ENCODE results near the gene TBC1D7. TPM values are rescaled to one million over a fixed set of nuclear protein-coding genes. Genes with fewer than 3 reads are reported as not detected.

Gene TBC1D7
- total and polyA plus RNA-seq, 7 experiments from 2014 or later: 11.7 to 34.6 (median 16.9) TPM

DNA sequence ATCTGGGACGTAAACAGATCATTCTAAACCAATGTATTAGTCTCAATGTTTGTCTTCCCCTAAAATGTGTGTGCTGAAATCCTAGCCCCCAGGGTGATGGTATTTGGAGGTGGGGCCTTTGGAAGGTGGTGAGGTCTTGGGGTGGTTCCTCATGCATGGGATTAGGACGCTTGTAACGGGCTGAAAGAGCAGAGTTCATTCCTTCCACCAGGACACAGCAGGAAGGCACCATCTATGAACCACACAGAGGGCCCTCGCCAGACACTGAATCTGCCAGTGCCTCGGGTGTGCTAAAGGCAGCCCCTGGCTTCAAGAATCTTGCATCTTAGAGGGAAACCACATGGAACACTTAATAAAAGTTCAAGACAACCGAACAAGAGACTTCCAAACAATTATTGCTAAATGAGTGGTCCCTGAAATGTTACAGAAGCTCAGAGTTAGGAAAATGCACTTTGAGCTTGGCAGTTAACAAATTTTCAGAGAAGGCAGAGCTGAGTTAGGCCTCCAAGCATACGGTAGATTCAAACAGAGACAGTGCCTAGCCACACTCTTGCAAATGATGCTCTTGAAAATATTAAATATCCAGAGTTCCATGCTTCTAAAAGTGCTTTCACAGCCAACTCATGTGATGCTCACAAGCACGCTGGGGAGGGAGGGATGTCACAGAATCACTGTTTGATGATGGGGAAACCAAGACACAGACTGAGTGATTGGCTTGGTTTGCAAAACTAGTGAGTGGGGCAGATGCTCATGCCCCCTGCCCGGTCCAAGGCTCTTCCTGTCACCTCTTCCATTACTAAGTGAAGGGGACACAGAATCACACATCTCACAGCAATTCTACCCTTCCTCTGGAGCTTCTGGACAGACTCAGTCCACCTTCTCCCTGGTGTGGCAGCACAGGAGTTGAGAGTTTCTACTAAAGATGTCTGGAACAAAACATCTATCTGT lies 27.4 kb downstream of the TBC1D7 start:
- Mint-ChIP-seq H3K4me3 (no peak overlapping the region), H3K27ac (peak overlapping the region in 1 of 9 donors; percentile 47), H3K36me3 (peaks cover 19 to 87% (median 47%) of the 10 kb centered on the region in 5 donors), H3K27me3 (no peaks in the 10 kb centered on the region), H3K9me3 (no peaks in the 10 kb centered on the region), H3K4me1 (peaks cover 0 to 27% (median 8%) of the 10 kb centered on the region in 7 donors)
- Histone ChIP-seq H3K27me3 (ENCODE audit: control insufficient read depth in 2 of 2, insufficient read depth in 2 of 2, low read length in 2 of 2) (no peaks in the 10 kb centered on the region), H3K36me3 (ENCODE audit: control insufficient read depth in 2 of 3, insufficient read depth in 3 of 3, low read length in 3 of 3) (peaks cover 0 to 66% (median 14%) of the 10 kb centered on the region in 3 experiments), H3K4me3 (ENCODE audit: low read length) (no peak overlapping the region), H3K9me3 (ENCODE audit: control insufficient read depth in 2 of 3, low read length in 3 of 3) (no peaks in the 10 kb centered on the region), H3K4me1 (ENCODE audit: control insufficient read depth in 2 of 2, insufficient read depth in 2 of 2, low read length in 2 of 2) (peaks cover 0 to 14% of the 10 kb centered on the region in 2 donors), H3K27ac (ENCODE audit: low read depth, low read length) (no peak overlapping the region)
- DNase-seq: no peak
- ChIA-PET POLR2A (no interaction called here), CTCF (no interaction called here)
- ATAC-seq: no peak
- intact Hi-C loops (cut with micrococcal nuclease): no loop called here

DNA sequence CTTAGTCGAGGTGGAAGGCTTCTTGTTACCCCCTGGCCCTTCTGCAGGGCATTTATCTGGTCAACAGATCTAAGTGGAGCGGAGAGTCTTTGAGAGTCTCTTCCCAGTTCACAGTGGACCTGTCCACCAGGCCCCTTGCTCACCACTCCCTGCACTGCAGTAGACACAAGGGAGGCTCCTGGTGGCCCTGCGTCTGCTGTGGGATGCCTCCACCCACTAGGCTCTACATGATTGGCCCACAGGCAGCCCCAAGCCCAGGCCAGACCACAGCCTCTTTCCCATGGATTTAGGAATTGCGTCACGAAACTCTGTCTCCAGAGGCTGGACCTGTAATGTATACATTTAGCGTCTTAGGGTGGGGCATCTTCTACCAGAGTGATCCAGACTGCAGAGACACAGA lies 28.4 kb downstream of the TBC1D7 start:
- ChIA-PET POLR2A (no interaction called here), CTCF (no interaction called here)
- Mint-ChIP-seq H3K27ac (no peak overlapping the region), H3K4me3 (no peak overlapping the region), H3K4me1 (peaks cover 0 to 27% (median 10%) of the 10 kb centered on the region in 7 donors), H3K36me3 (peaks cover 23 to 89% (median 53%) of the 10 kb centered on the region in 5 donors), H3K9me3 (no peaks in the 10 kb centered on the region), H3K27me3 (no peaks in the 10 kb centered on the region)
- H3K27me3 ChIP-seq (ENCODE audit: control insufficient read depth in 2 of 2, insufficient read depth in 2 of 2, low read length in 2 of 2): no peaks in the 10 kb centered on the region
- ATAC-seq: no peak
- no peak for DNase-seq
- H3K4me1 ChIP-seq (ENCODE audit: control insufficient read depth in 2 of 2, insufficient read depth in 2 of 2, low read length in 2 of 2): peaks cover 0 to 14% of the 10 kb centered on the region in 2 donors
- H3K36me3 ChIP-seq (ENCODE audit: control insufficient read depth in 2 of 3, insufficient read depth in 3 of 3, low read length in 3 of 3): peaks cover 0 to 70% (median 7%) of the 10 kb centered on the region in 3 experiments
- H3K4me3 ChIP-seq (ENCODE audit: low read length): no peak overlapping the region
- H3K9me3 ChIP-seq (ENCODE audit: control insufficient read depth in 2 of 3, low read length in 3 of 3): no peaks in the 10 kb centered on the region
- H3K27ac ChIP-seq (ENCODE audit: low read depth, low read length): no peak overlapping the region
- intact Hi-C loops (cut with micrococcal nuclease): no loop called here

DNA sequence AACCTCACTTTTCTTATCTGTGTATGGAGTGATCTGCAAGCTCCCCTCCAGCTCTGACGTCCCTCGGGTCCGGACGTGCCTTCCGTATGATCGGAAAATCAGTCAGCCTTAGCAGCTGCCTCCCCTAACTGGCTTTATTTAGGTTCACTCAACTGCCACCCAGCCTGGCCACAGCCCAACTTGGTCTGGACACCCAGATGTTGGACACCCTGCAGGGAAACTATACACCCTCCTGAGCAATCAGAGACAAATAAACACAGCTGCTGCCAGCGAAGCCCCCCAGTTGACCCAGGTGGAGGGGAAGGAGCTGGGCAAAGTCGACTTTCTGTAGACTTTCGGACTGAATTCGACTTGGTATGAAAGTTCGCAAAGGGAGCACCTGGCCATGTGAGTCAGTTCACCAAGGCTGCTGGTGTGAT lies 28.9 kb downstream of the TBC1D7 start:
- ATAC-seq (no peak), DNase-seq (no peak)
- Mint-ChIP-seq H3K36me3 (peaks cover 27 to 89% (median 57%) of the 10 kb centered on the region in 5 donors), H3K27me3 (no peaks in the 10 kb centered on the region), H3K4me1 (peaks cover 0 to 22% (median 9%) of the 10 kb centered on the region in 7 donors), H3K27ac (no peak overlapping the region), H3K9me3 (peaks cover 0 to 3% (median 0%) of the 10 kb centered on the region in 11 donors), H3K4me3 (no peak overlapping the region)
- Histone ChIP-seq H3K9me3 (ENCODE audit: control insufficient read depth in 2 of 3, low read length in 3 of 3) (no peaks in the 10 kb centered on the region), H3K4me3 (ENCODE audit: low read length) (no peak overlapping the region), H3K27ac (ENCODE audit: low read depth, low read length) (no peak overlapping the region), H3K27me3 (ENCODE audit: control insufficient read depth in 2 of 2, insufficient read depth in 2 of 2, low read length in 2 of 2) (no peaks in the 10 kb centered on the region), H3K4me1 (ENCODE audit: control insufficient read depth in 2 of 2, insufficient read depth in 2 of 2, low read length in 2 of 2) (peaks cover 0 to 14% of the 10 kb centered on the region in 2 donors), H3K36me3 (ENCODE audit: control insufficient read depth in 2 of 3, insufficient read depth in 3 of 3, low read length in 3 of 3) (peaks cover 0 to 72% (median 2%) of the 10 kb centered on the region in 3 experiments)
- ChIA-PET POLR2A (no interaction called here), CTCF (no interaction called here)
- intact Hi-C loops (cut with micrococcal nuclease): no loop called here

DNA sequence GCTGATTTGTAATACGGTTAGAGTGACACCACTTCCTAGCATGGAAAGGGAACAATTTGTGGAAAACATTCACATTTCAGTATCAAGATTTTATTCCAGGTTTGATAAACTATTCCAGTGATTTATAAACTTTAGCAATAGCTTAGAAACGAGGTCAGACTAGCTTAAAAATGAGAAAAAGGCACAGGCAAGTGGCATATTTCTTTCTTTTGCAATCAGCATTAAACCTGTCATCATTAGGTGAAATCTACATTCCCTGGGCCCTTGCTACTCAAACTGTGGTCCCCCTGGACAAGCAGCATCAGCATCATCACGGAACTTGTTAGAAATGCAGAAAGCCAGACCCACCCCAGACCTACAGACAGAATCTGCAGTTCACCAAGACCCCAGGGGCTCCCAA lies 29.9 kb downstream of the TBC1D7 start:
- DNase-seq: no peak
- peaks cover 0 to 75% (median 0%) of the 10 kb centered on the region in 3 experiments for H3K36me3 ChIP-seq (ENCODE audit: control insufficient read depth in 2 of 3, insufficient read depth in 3 of 3, low read length in 3 of 3)
- Mint-ChIP-seq H3K36me3 (peaks cover 30 to 90% (median 58%) of the 10 kb centered on the region in 5 donors), H3K4me1 (peaks cover 0 to 13% (median 5%) of the 10 kb centered on the region in 7 donors), H3K27me3 (no peaks in the 10 kb centered on the region), H3K9me3 (peaks cover 0 to 3% (median 0%) of the 10 kb centered on the region in 11 donors), H3K4me3 (no peak overlapping the region), H3K27ac (no peak overlapping the region)
- no peak overlapping the region for H3K4me3 ChIP-seq (ENCODE audit: low read length)
- H3K27ac ChIP-seq (ENCODE audit: low read depth, low read length): no peak overlapping the region
- ATAC-seq: no peak
- H3K4me1 ChIP-seq (ENCODE audit: control insufficient read depth in 2 of 2, insufficient read depth in 2 of 2, low read length in 2 of 2): peaks cover 0 to 10% of the 10 kb centered on the region in 2 donors
- CTCF ChIA-PET: no interaction called here
- intact Hi-C loops (cut with micrococcal nuclease): no loop called here
- no peaks in the 10 kb centered on the region for H3K9me3 ChIP-seq (ENCODE audit: control insufficient read depth in 2 of 3, low read length in 3 of 3)
- POLR2A ChIA-PET: no interaction called here
- no peaks in the 10 kb centered on the region for H3K27me3 ChIP-seq (ENCODE audit: control insufficient read depth in 2 of 2, insufficient read depth in 2 of 2, low read length in 2 of 2)

DNA sequence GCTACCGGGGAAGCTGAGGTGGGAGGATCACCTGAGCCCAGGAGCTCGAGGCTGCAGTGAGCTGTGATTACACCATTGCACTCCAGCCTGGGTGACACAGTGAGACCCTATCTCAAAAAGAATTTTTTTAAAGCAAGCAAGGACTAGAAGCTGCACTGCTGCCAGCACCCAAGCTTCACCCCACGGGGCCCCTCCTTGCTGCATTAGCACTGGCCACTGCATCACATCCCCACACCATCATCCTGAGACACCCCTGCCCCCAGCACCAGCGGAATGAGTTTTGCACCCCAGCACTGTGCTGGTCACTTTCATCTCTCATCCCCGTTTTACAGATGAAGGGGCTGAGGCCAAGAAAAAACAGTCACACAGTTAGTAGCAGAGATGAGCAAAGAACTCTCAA lies 30.9 kb downstream of the TBC1D7 start:
- no peaks in the 10 kb centered on the region for H3K27me3 ChIP-seq (ENCODE audit: control insufficient read depth in 2 of 2, insufficient read depth in 2 of 2, low read length in 2 of 2)
- CTCF ChIA-PET: no interaction called here
- peaks cover 23 to 88% (median 61%) of the 10 kb centered on the region in 5 donors for H3K36me3 Mint-ChIP-seq

DNA sequence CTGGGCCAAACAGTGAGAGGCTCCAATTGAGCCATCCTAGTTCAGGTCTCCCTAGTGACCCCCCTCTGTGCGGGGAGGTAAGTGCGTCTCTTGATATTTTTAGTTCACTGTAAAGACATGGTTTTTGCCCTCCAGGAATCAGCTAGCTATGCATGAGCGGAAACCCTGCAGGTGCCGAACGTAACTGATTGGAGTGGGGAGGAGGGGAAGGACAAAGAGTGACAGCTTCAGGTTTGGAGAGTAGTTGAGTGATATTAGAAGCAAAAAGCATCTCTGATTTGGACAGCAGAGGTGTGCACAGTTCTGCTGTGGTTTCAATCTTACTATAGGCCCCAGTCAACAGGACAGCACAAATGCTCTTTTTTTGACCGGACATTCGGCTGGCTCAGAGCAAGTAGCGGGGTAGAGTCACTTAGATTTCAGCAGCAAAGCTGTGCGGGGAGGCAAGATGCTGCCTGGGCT lies 31.8 kb downstream of the TBC1D7 start:
- no peak overlapping the region for H3K27ac Mint-ChIP-seq
- CTCF ChIA-PET: no interaction called here
- POLR2A ChIA-PET: no interaction called here
- no peaks in the 10 kb centered on the region for H3K4me1 ChIP-seq (ENCODE audit: control insufficient read depth in 2 of 2, insufficient read depth in 2 of 2, low read length in 2 of 2)
- no peaks in the 10 kb centered on the region for H3K27me3 ChIP-seq (ENCODE audit: control insufficient read depth in 2 of 2, insufficient read depth in 2 of 2, low read length in 2 of 2)
- intact Hi-C loops (cut with micrococcal nuclease): no loop called here
- no peak overlapping the region for H3K4me3 ChIP-seq (ENCODE audit: low read length)
- H3K36me3 Mint-ChIP-seq: peaks cover 23 to 89% (median 62%) of the 10 kb centered on the region in 5 donors
- H3K27ac ChIP-seq (ENCODE audit: low read depth, low read length): no peak overlapping the region
- ATAC-seq: no peak
- peaks cover 0 to 71% (median 0%) of the 10 kb centered on the region in 3 experiments for H3K36me3 ChIP-seq (ENCODE audit: control insufficient read depth in 2 of 3, insufficient read depth in 3 of 3, low read length in 3 of 3)
- H3K4me1 Mint-ChIP-seq: peaks cover 0 to 2% (median 0%) of the 10 kb centered on the region in 7 donors
- no peaks in the 10 kb centered on the region for H3K9me3 ChIP-seq (ENCODE audit: control insufficient read depth in 2 of 3, low read length in 3 of 3)
- no peaks in the 10 kb centered on the region for H3K27me3 Mint-ChIP-seq
- no peak for DNase-seq
- peaks cover 0 to 3% (median 0%) of the 10 kb centered on the region in 11 donors for H3K9me3 Mint-ChIP-seq
- no peak overlapping the region for H3K4me3 Mint-ChIP-seq

More for the DNA sequence above, 30.9 kb downstream of the TBC1D7 start:
- H3K4me3 Mint-ChIP-seq: no peak overlapping the region
- Histone ChIP-seq H3K4me1 (ENCODE audit: control insufficient read depth in 2 of 2, insufficient read depth in 2 of 2, low read length in 2 of 2) (no peaks in the 10 kb centered on the region), H3K27ac (ENCODE audit: low read depth, low read length) (no peak overlapping the region), H3K36me3 (ENCODE audit: control insufficient read depth in 2 of 3, insufficient read depth in 3 of 3, low read length in 3 of 3) (peaks cover 0 to 75% (median 0%) of the 10 kb centered on the region in 3 experiments), H3K9me3 (ENCODE audit: control insufficient read depth in 2 of 3, low read length in 3 of 3) (no peaks in the 10 kb centered on the region), H3K4me3 (ENCODE audit: low read length) (no peak overlapping the region)
- H3K27ac Mint-ChIP-seq: no peak overlapping the region
- H3K9me3 Mint-ChIP-seq: peaks cover 0 to 3% (median 0%) of the 10 kb centered on the region in 11 donors
- DNase-seq (no peak), ATAC-seq (no peak)
- no peaks in the 10 kb centered on the region for H3K27me3 Mint-ChIP-seq
- POLR2A ChIA-PET: no interaction called here
- H3K4me1 Mint-ChIP-seq: peaks cover 0 to 5% (median 0%) of the 10 kb centered on the region in 7 donors
- intact Hi-C loops (cut with micrococcal nuclease): no loop called here

Measured in naive thymus-derived CD4-positive, alpha-beta T cell (primary cell).